SU-DHL-6 (cell line): Measurements from ENCODE around the gene PRLHR.

ENCODE experiments used
- CTCF ChIP-seq: fragments of 200-600 bp; sonication (generic); IDR thresholded peaks from one replicate; pipeline ENCODE4 v1.5.1; 2017; ENCODE audit warnings: antibody characterized with exemption, mild to moderate bottlenecking, low read length, moderate library complexity; ENCODE audit not compliant: insufficient read depth, poor library complexity, severe bottlenecking
- EZH2phosphoT487 ChIP-seq: fragments of 200-600 bp; sonication (generic), shearing (Covaris generic); conservative IDR thresholded peaks from 2 replicates; pipeline ENCODE4 v1.6.1; 2018; ENCODE audit warnings: mild to moderate bottlenecking, antibody characterized with exemption, low read length, moderate library complexity, mixed read lengths

DNA sequence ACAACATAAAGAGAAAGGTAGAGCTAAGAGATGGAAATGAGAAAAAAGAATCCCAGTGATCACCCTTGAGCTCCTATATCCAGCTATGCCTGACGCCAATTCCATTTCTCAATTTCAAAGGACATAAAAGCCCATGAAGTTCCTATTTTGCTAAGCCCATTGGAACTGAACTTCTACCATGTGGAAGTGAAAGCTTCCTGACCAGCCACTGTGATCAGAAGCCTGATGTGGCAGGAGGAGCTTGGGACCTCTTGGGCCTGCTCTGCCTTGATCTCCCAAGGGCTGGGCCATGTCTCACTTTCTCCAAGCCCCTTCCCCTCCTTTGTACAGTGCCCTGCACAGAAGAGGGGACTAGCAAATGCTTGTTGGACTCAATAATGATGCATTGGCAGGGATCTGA is 52.7 kb downstream of the PRLHR start:
- TF ChIP-seq CTCF (no peak), EZH2phosphoT487 (no peak)
